HepG2 (cell line): ENCODE data around the gene DPH2.

Experiments
- ADNP ChIP-seq: sonication (generic); formaldehyde crosslinking; IDR thresholded peaks from 2 replicates; pipeline ENCODE4 v1.4.0; 2020; ENCODE audit warnings: missing genetic modification reagents
- ARID2 ChIP-seq: sonication (generic); formaldehyde crosslinking; IDR thresholded peaks from 2 replicates; pipeline ENCODE4 v1.8.1; 2022; ENCODE audit warnings: mild to moderate bottlenecking, missing genetic modification reagents, borderline replicate concordance
- HMG20A ChIP-seq: IDR thresholded peaks from 2 replicates; pipeline ENCODE4 v1.6.1; 2016; ENCODE audit warnings: borderline replicate concordance
- HNRNPK ChIP-seq: fragments of 200-400 bp; formaldehyde crosslinking; IDR thresholded peaks from 2 replicates; pipeline ENCODE4 v1.6.1; 2018; ENCODE audit warnings: low read length, low read depth, moderate library complexity, mild to moderate bottlenecking; ENCODE audit not compliant: poor library complexity, severe bottlenecking
- NFIC ChIP-seq: IDR thresholded peaks from 2 replicates; pipeline ENCODE4 v1.6.1; 2012; ENCODE audit warnings: mild to moderate bottlenecking, low read length, inconsistent platforms
- POLR2AphosphoS5 ChIP-seq: IDR thresholded peaks from 2 replicates; pipeline ENCODE4 v1.6.1; 2012; ENCODE audit warnings: low read depth, low read length
- RBM22 ChIP-seq: fragments of 200-400 bp; formaldehyde crosslinking; optimal IDR thresholded peaks from 2 replicates; pipeline ENCODE3; 2017; ENCODE audit warnings: mild to moderate bottlenecking, low read length, moderate library complexity
- ZNF7 ChIP-seq: IDR thresholded peaks from 2 replicates; pipeline ENCODE4 v1.6.1; 2016; ENCODE audit warnings: missing biosample characterization, missing genetic modification reagents
- ZNF773 ChIP-seq: sonication (generic); formaldehyde crosslinking; IDR thresholded peaks from 2 replicates; pipeline ENCODE4 v1.4.0; 2020; ENCODE audit warnings: missing genetic modification reagents, borderline replicate concordance
- TF ChIP-seq, protein P1 (sequence below): sonication (generic); formaldehyde crosslinking; IDR thresholded peaks from 2 replicates; pipeline ENCODE4 v1.4.0; 2020; ENCODE audit warnings: missing genetic modification reagents
- TF ChIP-seq, protein P2 (sequence below): IDR thresholded peaks from 2 replicates; pipeline ENCODE4 v1.6.1; 2012; ENCODE audit warnings: inconsistent platforms
- TF ChIP-seq, protein P3 (sequence below): sonication (generic); formaldehyde crosslinking; IDR thresholded peaks from 2 replicates; pipeline ENCODE4 v1.4.0; 2020; ENCODE audit warnings: mild to moderate bottlenecking, missing genetic modification reagents
- TF ChIP-seq, protein P4 (sequence below): sonication (generic); formaldehyde crosslinking; IDR thresholded peaks from 2 replicates; pipeline ENCODE4 v1.5.0; 2020; ENCODE audit warnings: mild to moderate bottlenecking, missing genetic modification reagents, moderate library complexity
- TF ChIP-seq, protein P5 (sequence below): sonication (generic); formaldehyde crosslinking; conservative IDR thresholded peaks from 2 replicates; pipeline ENCODE4 v1.4.0; 2020; ENCODE audit warnings: missing genetic modification reagents

DNA sequence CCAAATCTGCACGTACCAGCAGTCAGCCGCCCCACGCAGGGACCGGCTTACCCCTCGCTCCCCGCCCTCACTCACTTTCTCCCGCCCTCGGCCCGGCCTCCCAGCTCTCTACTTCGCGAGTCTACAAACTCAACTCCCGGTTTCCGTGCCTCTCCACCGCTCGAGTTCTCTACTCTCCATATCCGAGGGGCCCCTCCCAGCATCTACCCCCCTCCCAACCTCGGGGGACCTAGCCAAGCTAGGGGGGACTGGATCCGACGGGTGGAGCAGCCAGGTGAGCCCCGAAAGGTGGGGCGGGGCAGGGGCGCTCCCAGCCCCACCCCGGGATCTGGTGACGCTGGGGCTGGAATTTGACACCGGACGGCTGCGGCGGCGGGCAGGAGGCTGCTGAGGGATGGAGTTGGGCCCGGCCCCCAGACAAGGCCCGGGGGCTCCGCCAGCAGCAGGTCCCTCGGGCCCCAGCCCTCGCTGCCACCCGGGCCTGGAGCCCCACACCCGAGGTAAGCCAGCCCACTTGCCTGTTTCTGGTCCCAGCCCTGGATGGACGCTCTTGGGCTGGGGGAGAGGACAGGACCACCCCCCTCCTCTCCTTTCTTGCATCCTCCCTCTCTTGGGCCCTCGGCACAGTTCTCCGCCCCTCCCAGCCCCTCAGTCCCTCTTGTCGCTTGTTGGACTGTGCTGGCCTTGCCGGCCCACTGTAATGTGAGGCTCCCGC is 36.3 kb upstream of the DPH2 start, which contains the start of gene ARTN:
- TF ChIP-seq, protein P1, sequence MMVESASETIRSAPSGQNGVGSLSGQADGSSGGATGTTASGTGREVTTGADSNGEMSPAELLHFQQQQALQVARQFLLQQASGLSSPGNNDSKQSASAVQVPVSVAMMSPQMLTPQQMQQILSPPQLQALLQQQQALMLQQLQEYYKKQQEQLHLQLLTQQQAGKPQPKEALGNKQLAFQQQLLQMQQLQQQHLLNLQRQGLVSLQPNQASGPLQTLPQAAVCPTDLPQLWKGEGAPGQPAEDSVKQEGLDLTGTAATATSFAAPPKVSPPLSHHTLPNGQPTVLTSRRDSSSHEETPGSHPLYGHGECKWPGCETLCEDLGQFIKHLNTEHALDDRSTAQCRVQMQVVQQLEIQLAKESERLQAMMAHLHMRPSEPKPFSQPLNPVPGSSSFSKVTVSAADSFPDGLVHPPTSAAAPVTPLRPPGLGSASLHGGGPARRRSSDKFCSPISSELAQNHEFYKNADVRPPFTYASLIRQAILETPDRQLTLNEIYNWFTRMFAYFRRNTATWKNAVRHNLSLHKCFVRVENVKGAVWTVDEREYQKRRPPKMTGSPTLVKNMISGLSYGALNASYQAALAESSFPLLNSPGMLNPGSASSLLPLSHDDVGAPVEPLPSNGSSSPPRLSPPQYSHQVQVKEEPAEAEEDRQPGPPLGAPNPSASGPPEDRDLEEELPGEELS = no peak
- TF ChIP-seq NFIC (no peak), HNRNPK (no peak), ADNP (CRISPR knock-in tag) (no peak), ZNF7 (CRISPR knock-in tag) (no peak), ZNF773 (no peak), ARID2 (CRISPR knock-in tag) (no peak), RBM22 (no peak), POLR2AphosphoS5 (no peak), HMG20A (CRISPR knock-in tag) (no peak)
- TF ChIP-seq, protein P2, sequence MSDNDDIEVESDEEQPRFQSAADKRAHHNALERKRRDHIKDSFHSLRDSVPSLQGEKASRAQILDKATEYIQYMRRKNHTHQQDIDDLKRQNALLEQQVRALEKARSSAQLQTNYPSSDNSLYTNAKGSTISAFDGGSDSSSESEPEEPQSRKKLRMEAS = no peak
- TF ChIP-seq, protein P3, sequence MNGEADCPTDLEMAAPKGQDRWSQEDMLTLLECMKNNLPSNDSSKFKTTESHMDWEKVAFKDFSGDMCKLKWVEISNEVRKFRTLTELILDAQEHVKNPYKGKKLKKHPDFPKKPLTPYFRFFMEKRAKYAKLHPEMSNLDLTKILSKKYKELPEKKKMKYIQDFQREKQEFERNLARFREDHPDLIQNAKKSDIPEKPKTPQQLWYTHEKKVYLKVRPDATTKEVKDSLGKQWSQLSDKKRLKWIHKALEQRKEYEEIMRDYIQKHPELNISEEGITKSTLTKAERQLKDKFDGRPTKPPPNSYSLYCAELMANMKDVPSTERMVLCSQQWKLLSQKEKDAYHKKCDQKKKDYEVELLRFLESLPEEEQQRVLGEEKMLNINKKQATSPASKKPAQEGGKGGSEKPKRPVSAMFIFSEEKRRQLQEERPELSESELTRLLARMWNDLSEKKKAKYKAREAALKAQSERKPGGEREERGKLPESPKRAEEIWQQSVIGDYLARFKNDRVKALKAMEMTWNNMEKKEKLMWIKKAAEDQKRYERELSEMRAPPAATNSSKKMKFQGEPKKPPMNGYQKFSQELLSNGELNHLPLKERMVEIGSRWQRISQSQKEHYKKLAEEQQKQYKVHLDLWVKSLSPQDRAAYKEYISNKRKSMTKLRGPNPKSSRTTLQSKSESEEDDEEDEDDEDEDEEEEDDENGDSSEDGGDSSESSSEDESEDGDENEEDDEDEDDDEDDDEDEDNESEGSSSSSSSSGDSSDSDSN (CRISPR knock-in tag) = no peak
- TF ChIP-seq, protein P4, sequence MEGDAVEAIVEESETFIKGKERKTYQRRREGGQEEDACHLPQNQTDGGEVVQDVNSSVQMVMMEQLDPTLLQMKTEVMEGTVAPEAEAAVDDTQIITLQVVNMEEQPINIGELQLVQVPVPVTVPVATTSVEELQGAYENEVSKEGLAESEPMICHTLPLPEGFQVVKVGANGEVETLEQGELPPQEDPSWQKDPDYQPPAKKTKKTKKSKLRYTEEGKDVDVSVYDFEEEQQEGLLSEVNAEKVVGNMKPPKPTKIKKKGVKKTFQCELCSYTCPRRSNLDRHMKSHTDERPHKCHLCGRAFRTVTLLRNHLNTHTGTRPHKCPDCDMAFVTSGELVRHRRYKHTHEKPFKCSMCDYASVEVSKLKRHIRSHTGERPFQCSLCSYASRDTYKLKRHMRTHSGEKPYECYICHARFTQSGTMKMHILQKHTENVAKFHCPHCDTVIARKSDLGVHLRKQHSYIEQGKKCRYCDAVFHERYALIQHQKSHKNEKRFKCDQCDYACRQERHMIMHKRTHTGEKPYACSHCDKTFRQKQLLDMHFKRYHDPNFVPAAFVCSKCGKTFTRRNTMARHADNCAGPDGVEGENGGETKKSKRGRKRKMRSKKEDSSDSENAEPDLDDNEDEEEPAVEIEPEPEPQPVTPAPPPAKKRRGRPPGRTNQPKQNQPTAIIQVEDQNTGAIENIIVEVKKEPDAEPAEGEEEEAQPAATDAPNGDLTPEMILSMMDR (CRISPR knock-in tag) = no peak
- TF ChIP-seq, protein P5, sequence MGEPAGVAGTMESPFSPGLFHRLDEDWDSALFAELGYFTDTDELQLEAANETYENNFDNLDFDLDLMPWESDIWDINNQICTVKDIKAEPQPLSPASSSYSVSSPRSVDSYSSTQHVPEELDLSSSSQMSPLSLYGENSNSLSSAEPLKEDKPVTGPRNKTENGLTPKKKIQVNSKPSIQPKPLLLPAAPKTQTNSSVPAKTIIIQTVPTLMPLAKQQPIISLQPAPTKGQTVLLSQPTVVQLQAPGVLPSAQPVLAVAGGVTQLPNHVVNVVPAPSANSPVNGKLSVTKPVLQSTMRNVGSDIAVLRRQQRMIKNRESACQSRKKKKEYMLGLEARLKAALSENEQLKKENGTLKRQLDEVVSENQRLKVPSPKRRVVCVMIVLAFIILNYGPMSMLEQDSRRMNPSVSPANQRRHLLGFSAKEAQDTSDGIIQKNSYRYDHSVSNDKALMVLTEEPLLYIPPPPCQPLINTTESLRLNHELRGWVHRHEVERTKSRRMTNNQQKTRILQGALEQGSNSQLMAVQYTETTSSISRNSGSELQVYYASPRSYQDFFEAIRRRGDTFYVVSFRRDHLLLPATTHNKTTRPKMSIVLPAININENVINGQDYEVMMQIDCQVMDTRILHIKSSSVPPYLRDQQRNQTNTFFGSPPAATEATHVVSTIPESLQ (CRISPR knock-in tag) = no peak
